H1 (cell line): ENCODE measurements around the gene EXOC1. TPM values are rescaled to one million over a fixed set of nuclear protein-coding genes. Genes with fewer than 3 reads are reported as not detected.

Source experiments
- ATF2 ChIP-seq: IDR thresholded peaks from 2 replicates; pipeline ENCODE4 v1.6.1; 2012; ENCODE audit warnings: low read length, inconsistent platforms
- polyA plus RNA-seq, 7 experiments: library from polyadenylated mRNA; depleted of rRNA in 3 of 7; stranded (reverse) in 5 of 7; unstranded in 2 of 7; fragments of >200 nt in 5 of 7; fragments of 200-250 nt in 2 of 7; gene quantifications; 1 replicate in 5 of 7; 2 replicates in 1 of 7; 4 replicates in 1 of 7; pipeline versions ENCODE4 v1.2.1 to v1.2.3, GENCODE V29; 2011 to 2013; ENCODE audit warnings: missing spikeins in 2 of 7, mixed read lengths in 2 of 7
- total RNA-seq: library from RNA; stranded (reverse); fragmentation: NEBNext Ultra II Directional; extraction: Animal tissue kit (Norgen Biotek cat#: 25700); gene quantifications from 2 replicates; pipeline ENCODE4 v1.2.1, GENCODE V29; 2021

Gene EXOC1
- total and polyA plus RNA-seq, 2 of the 8 experiments (the other 6 are each of a cell fraction or from before 2014, with no cell fraction given), result 5.9 to 19.6 TPM

- no peak for TF ChIP-seq ATF2
These were observed 58.8 kb downstream of the EXOC1 start (continued) for GRCh38 chr4:55912249-55912648.
